Measurements from ENCODE around the gene NF1. TPM values are rescaled to one million over a fixed set of nuclear protein-coding genes. Genes with fewer than 3 reads are reported as not detected.
A peak's percentile ranks its signal among the peaks of the same experiment; 100 is the strongest.
"Not testable (repeated sequence)": the region's sequence is repeated elsewhere in the genome, so short reads cannot be mapped to it uniquely, and the experiment has no call there.

NF1 gene
- total RNA-seq, 6 experiments from 2014 or later, result 45.0 to 62.6 (median 54.0) TPM

- no peak overlapping the region for H3K27ac Mint-ChIP-seq
- TF ChIP-seq CTCF (IDR thresholded peaks at IDR 0.05), result no peak
- H3K9me3 Mint-ChIP-seq, result no peaks in the 10 kb centered on the region
- peaks cover 25% of the 10 kb centered on the region for H3K36me3 Mint-ChIP-seq (ENCODE audit: low read depth)
- no peak for DNase-seq
- H3K4me1 Mint-ChIP-seq (ENCODE audit: low read depth), result peaks cover 28% of the 10 kb centered on the region
- H3K27me3 Mint-ChIP-seq (ENCODE audit: insufficient read depth), result no peaks in the 10 kb centered on the region
- no peak overlapping the region for H3K4me3 Mint-ChIP-seq
Observed at GRCh38 chr17:31310260-31310659, 215.5 kb downstream of the NF1 start.

DNA sequence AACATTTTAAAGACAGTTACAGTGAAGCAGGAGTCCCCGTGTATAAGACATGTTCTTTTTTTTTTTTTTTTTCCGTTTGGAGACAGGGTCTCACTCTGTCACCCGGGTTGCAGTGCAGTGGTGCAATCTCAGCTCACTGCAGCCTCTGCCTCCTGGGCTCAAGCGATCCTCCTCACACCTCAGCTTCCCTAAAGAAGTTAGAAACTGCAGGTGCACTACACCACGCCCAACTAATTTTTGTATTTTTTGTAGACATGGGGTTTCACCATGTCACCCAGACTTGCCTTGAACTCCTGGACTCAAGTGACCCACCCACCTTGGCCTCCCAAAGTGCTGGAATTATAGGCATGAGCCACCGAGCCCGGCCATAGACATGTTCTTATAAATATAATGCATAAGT lies 216.1 kb downstream of the NF1 start:
- TF ChIP-seq CTCF (IDR thresholded peaks at IDR 0.05), result no peak
- no peak overlapping the region for H3K27ac Mint-ChIP-seq
- no peaks in the 10 kb centered on the region for H3K27me3 Mint-ChIP-seq (ENCODE audit: insufficient read depth)
- no peak for DNase-seq
- peaks cover 27% of the 10 kb centered on the region for H3K4me1 Mint-ChIP-seq (ENCODE audit: low read depth)
- H3K4me3 Mint-ChIP-seq, result no peak overlapping the region
- H3K36me3 Mint-ChIP-seq (ENCODE audit: low read depth), result peaks cover 19% of the 10 kb centered on the region
- H3K9me3 Mint-ChIP-seq, result no peaks in the 10 kb centered on the region

GRCh38 chr17:31311526-31311925 lies 216.7 kb downstream of the NF1 start:
- Mint-ChIP-seq H3K27me3 (ENCODE audit: insufficient read depth) (no peaks in the 10 kb centered on the region), H3K36me3 (ENCODE audit: low read depth) (peaks cover 14% of the 10 kb centered on the region), H3K27ac (no peak overlapping the region), H3K4me3 (no peak overlapping the region), H3K4me1 (ENCODE audit: low read depth) (peaks cover 20% of the 10 kb centered on the region), H3K9me3 (no peaks in the 10 kb centered on the region)
- no peak for DNase-seq
- TF ChIP-seq CTCF (IDR thresholded peaks at IDR 0.05), result no peak

GRCh38 chr17:31312223-31312622 lies 217.4 kb downstream of the NF1 start:
- H3K4me3 Mint-ChIP-seq; H3K27ac Mint-ChIP-seq; H3K9me3 Mint-ChIP-seq; H3K27me3 Mint-ChIP-seq (ENCODE audit: insufficient read depth); DNase-seq: not testable (repeated sequence)
- Mint-ChIP-seq H3K36me3 (ENCODE audit: low read depth) (peaks cover 14% of the 10 kb centered on the region), H3K4me1 (ENCODE audit: low read depth) (peaks cover 18% of the 10 kb centered on the region)

DNA sequence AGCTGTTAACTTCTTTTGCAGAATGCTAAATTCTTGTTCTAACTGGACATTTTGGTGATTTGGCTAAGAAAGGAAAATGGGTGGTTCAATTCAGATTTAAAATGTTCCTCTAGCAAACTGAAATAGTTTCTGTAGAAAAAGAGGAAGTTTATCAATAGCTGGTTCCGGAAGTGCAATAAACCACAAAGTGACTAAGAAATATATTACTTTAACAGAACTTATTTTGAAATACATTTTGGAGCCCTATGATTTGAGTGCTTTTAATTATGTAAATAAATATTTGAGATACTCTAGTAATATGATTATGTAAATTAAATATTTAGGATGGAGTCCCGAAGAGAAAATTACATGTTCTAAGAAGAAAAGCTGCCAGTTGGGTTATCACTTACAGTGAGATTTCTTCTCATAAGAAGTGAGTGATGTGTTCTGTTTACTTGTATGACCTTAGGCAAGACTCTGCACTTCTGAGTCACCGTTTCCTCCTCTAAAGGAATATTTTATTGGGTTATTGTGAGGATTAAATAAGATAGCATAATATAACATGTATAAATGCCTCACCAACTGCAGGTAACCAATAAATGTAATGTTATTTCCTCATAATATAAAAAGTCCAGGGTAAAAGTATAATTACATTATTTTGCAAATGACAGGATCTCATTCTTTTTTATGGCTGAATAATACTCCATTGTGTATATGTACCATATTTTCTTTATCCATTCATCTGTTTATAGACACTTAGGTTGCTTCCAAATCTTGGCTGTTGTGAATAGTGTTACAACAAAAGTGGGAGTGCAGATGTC lies 219.4 kb downstream of the NF1 start, which contains the start of gene EVI2B:
TSS of gene EVI2B (minus strand) at position 73 of the 800 bp plus-strand sequence. CDS start 8,445 bp downstream, outside the sequence.
- Mint-ChIP-seq H3K4me1 (ENCODE audit: low read depth) (peaks cover 27% of the 10 kb centered on the region), H3K4me3 (peak within 1 kb of the TSS; percentile 60), H3K9me3 (no peaks in the 10 kb centered on the region), H3K27me3 (ENCODE audit: insufficient read depth) (no peaks in the 10 kb centered on the region), H3K27ac (peak within 1 kb of the TSS; percentile 74), H3K36me3 (ENCODE audit: low read depth) (peaks cover 22% of the 10 kb centered on the region)
- TF ChIP-seq CTCF (IDR thresholded peaks at IDR 0.05), result no peak
- peak; percentile 46 for DNase-seq

DNA sequence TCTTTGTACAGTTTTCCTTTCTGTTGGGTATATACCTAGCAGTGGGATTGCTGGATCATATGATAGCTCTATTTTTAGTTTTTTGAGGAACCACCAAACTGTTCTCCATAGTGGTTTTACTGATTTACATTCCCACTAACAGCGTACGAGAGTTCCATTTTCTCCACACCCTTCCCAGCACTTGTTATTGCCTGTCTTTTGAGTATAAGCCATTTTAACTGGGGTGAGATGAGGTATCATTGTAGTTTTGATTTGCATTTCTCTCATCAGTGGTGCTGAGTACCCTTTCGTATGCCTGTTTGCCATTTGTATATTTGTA lies 220.0 kb downstream of the NF1 start:
- DNase-seq, result no peak
- H3K9me3 Mint-ChIP-seq, result no peaks in the 10 kb centered on the region
- H3K4me3 Mint-ChIP-seq, result no peak overlapping the region
- H3K27ac Mint-ChIP-seq, result no peak overlapping the region
- peaks cover 27% of the 10 kb centered on the region for H3K4me1 Mint-ChIP-seq (ENCODE audit: low read depth)
- H3K36me3 Mint-ChIP-seq (ENCODE audit: low read depth), result peaks cover 22% of the 10 kb centered on the region
- no peak for TF ChIP-seq CTCF (IDR thresholded peaks at IDR 0.05)
- H3K27me3 Mint-ChIP-seq (ENCODE audit: insufficient read depth), result no peaks in the 10 kb centered on the region
